ENCODE results near the gene WWP2.
"Not testable (repeated sequence)": the region's sequence is repeated elsewhere in the genome, so short reads cannot be mapped to it uniquely, and the experiment has no call there.

Gene WWP2

GRCh38 chr16:69952572-69953355 lies 190.6 kb downstream of the WWP2 start:
- H3K27ac ChIP-seq, H3K9ac ChIP-seq, H3K4me3 ChIP-seq, H3K9me3 ChIP-seq, H4K20me1 ChIP-seq, H3K27me3 ChIP-seq, H3K36me3 ChIP-seq, H3K4me1 ChIP-seq, H3K4me2 ChIP-seq: not testable (repeated sequence)

DNA sequence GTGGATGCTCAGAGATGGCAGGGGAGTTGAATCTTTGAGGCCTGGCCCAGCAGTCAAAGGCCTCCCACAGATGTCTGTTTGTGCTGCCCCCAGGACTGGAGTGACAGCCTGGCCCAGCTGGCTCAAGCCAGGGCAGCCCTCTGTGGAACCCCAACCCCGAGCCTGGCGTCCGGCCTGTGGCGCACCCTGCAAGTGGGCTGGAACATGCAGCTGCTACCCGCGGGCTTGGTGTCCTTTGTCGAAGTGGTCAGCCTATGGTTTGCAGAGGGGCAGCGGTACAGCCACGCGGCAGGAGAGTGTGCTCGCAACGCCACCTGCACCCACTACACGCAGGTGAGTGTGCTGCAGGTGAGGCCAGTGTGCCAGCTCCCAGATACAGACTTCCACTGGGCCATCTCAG lies 192.1 kb downstream of the WWP2 start:
- H3K27ac ChIP-seq, H3K4me3 ChIP-seq, H3K4me2 ChIP-seq, H3K4me1 ChIP-seq, H3K36me3 ChIP-seq, H3K9ac ChIP-seq, H3K9me3 ChIP-seq, H3K27me3 ChIP-seq, H4K20me1 ChIP-seq: not testable (repeated sequence)

GRCh38 chr16:69963312-69963711 lies 201.2 kb downstream of the WWP2 start:
- H3K4me2 ChIP-seq, H3K27ac ChIP-seq, H3K9ac ChIP-seq, H3K36me3 ChIP-seq, H3K4me3 ChIP-seq, H3K4me1 ChIP-seq, H3K9me3 ChIP-seq, H4K20me1 ChIP-seq: not testable (repeated sequence)
- H3K27me3 ChIP-seq, result peaks cover 13% of the 10 kb centered on the region; the same call in 1 of the 2 replicates

DNA sequence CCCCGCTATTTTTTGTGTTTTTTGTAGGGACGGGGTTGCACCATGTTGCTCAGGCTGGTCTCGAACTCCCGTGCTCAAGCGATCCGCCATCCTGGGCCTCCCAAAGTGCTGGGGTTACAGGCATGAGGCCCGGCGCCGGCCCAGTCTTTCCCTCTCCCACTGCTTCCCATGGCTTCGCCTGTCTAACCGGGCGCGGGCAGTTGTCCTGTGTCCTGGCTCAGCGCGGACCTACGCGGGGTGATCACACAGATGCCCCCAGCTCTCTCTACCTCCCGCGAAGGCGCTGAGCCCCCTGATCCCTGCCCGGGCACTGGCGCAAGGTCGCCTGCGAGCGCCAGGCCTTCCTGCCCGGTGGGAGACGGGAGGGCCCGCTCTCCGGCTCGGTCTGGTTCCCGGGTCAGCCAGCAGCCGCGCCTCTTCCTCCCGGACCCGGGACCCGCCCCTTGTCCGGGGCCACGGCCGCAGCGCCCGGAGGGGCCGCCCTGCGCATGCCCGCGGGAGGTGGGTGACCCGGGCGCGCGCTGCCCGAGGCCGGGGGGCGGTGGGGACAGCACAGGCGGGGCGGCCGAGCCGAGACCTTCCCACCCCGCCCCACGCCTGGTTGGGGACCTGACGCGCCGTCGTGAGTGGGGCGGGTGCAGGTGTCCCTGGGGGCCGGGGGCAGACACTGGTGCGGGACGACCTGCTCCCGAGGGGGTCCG lies 203.0 kb downstream of the WWP2 start:
- H3K27ac ChIP-seq, result not testable (repeated sequence)

GRCh38 chr16:69965661-69966054 lies 203.5 kb downstream of the WWP2 start:
- peaks cover 13% of the 10 kb centered on the region; the same call in 1 of the 2 replicates for H3K27me3 ChIP-seq
- H4K20me1 ChIP-seq, H3K36me3 ChIP-seq, H3K9me3 ChIP-seq, H3K4me3 ChIP-seq, H3K9ac ChIP-seq, H3K4me2 ChIP-seq, H3K4me1 ChIP-seq, H3K27ac ChIP-seq: not testable (repeated sequence)

More for the DNA sequence above, 203.0 kb downstream of the WWP2 start:
- H3K9me3 ChIP-seq, H3K36me3 ChIP-seq, H3K4me1 ChIP-seq, H3K9ac ChIP-seq, H4K20me1 ChIP-seq, H3K4me3 ChIP-seq, H3K4me2 ChIP-seq: not testable (repeated sequence)
- peaks cover 13% of the 10 kb centered on the region; the same call in 1 of the 2 replicates for H3K27me3 ChIP-seq

DNA sequence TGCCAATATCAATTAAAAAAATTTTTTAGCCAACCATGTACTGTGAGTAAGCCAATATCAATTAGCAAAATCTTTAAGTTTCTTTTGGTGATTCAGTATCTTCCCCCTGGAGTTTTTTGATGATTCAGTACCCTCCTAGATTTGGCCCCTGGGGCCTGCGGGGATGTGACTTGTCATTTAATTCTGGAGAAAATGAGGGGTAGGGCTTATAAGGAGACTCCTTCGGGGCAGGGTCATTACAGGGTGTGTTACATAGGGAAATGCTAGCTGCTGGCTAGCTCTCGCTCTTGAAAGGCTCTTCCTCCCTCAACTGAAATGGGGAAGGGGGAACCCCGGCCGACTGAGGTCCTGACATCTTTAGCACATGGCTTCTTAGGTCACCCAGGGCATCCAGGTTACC lies 205.6 kb downstream of the WWP2 start:
- H4K20me1 ChIP-seq, H3K27ac ChIP-seq, H3K4me3 ChIP-seq, H3K4me1 ChIP-seq, H3K36me3 ChIP-seq, H3K4me2 ChIP-seq, H3K9me3 ChIP-seq, H3K9ac ChIP-seq: not testable (repeated sequence)
- H3K27me3 ChIP-seq, result peaks cover 13% of the 10 kb centered on the region; the same call in 1 of the 2 replicates

DNA sequence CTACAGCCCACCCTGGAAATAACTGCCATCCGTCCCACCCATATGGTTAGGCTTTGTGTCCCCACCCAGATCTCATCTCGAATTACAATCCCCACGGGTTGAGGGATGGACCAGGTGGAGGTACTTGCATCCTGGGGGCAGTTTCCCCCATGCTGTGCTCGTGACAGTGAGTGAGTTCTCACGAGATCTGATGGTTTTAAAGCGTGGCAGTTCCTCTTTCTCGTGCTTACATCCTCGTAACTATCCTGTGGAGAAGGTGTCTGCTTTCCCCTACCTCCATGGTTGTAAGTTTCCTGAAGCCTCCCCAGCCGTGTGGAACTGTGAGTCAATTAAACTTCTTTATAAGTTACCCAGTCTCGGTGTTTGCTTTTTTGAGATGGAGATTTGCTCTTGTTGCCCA lies 206.0 kb downstream of the WWP2 start:
- H3K27me3 ChIP-seq, result peaks cover 13% of the 10 kb centered on the region; the same call in 1 of the 2 replicates
- H4K20me1 ChIP-seq, H3K9ac ChIP-seq, H3K27ac ChIP-seq, H3K4me2 ChIP-seq, H3K36me3 ChIP-seq, H3K4me3 ChIP-seq, H3K9me3 ChIP-seq, H3K4me1 ChIP-seq: not testable (repeated sequence)

DNA sequence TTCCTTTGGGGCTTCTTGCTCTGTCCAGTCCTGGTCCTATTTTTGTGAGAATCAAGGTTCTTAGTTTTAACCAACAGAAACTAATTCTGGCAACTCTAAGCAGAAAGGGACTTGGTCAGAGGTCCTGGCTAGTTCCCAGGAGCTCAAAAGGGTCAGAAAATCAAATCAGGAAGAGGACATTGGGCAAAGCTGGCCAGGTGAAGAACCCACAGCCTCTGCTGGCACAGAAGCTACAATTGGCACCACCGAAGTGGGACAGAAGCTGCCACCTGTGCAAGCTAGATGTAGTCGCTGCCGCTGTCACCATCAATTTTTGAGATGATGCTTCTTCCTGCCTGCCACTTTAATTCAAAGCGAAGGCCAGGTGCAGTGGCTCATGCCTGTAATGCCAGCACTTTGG lies 207.5 kb downstream of the WWP2 start:
- H3K36me3 ChIP-seq, H3K4me3 ChIP-seq, H3K4me2 ChIP-seq, H4K20me1 ChIP-seq, H3K9me3 ChIP-seq, H3K4me1 ChIP-seq, H3K9ac ChIP-seq, H3K27ac ChIP-seq: not testable (repeated sequence)
- H3K27me3 ChIP-seq, result peaks cover 13% of the 10 kb centered on the region; the same call in 1 of the 2 replicates

DNA sequence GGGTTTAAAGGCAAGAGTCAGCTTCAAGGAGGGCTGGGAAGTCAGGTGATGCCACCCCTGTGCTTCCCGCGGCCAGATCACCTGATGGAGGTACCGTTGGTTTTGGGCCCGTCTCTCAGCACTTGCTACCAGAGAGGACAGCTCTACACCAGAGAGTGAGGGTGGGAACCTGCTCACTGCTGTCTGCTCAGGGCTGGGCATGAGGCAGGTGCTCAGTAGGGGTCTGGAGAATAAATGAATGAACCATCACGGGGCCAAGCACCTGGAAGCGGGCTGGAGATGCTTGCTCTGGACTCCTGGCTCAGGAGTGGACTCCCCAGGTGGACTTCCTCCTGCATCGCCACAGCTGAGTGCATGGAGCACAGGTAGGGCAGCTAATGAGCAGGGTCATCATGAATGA lies 210.0 kb downstream of the WWP2 start:
- H3K9me3 ChIP-seq, H3K4me1 ChIP-seq, H3K4me3 ChIP-seq, H3K4me2 ChIP-seq, H3K27ac ChIP-seq, H3K27me3 ChIP-seq, H4K20me1 ChIP-seq, H3K9ac ChIP-seq, H3K36me3 ChIP-seq: not testable (repeated sequence)

GRCh38 chr16:69972935-69973334 lies 210.8 kb downstream of the WWP2 start:
- not testable (repeated sequence) for H3K4me1 ChIP-seq, H4K20me1 ChIP-seq, H3K9me3 ChIP-seq, H3K4me3 ChIP-seq, H3K27ac ChIP-seq, H3K27me3 ChIP-seq, H3K9ac ChIP-seq, H3K36me3 ChIP-seq, H3K4me2 ChIP-seq

DNA sequence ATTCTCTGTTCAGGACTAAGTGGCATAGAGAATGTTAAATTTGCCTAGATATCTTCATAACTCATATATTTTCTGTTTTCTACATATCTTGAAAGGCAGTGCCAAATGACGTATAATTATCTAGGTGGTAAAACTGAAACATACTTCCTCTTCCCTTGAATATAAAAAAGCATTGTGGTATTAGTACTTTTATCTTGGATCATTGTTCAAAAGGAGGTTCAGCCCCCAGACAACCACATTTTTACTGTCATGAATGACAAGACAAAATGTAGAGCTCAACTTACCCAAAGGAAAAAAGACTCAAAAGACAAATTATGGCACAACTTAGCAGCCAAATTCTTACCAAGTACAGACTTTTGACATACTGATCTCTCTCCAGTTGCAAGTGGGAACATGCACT lies 223.1 kb downstream of the WWP2 start:
- H3K4me1 ChIP-seq, H3K27ac ChIP-seq, H3K4me3 ChIP-seq, H3K4me2 ChIP-seq, H3K36me3 ChIP-seq, H4K20me1 ChIP-seq, H3K27me3 ChIP-seq, H3K9ac ChIP-seq, H3K9me3 ChIP-seq: not testable (repeated sequence)

Measured in BLaER1 (cell line).